Panc1 (cell line): ENCODE measurements around the gene NR2C2. TPM values are rescaled to one million over a fixed set of nuclear protein-coding genes. Genes with fewer than 3 reads are reported as not detected.

Source experiments
- ATAC-seq: fragments of 200-7000 bp; cut with Tn5 transposase; 2 replicates; pipeline ENCODE4 v1.9.1; 2020; ENCODE audit warnings: mild to moderate bottlenecking, moderate library complexity
- Bru-seq: library from RNA; stranded (reverse); fragments of 400-500 nt; gene quantifications from one replicate; lab custom pipeline; 2021; lab: Mats Ljungman, UMichigan
- BruChase-seq, 2 experiments: library from RNA; stranded (reverse); fragments of 400-500 nt; gene quantifications; one replicate each; lab custom pipeline; 2021; lab: Mats Ljungman, UMichigan
- BruUV-seq: library from RNA; stranded (reverse); fragments of 400-500 nt; replicated peaks from 2 replicates; lab custom pipeline; 2021; lab: Mats Ljungman, UMichigan
- CTCF ChIA-PET: fragments of 300-600 bp; sonication (Branson Sonifier 250); formaldehyde crosslinking; loops from one replicate; lab custom pipeline; 2022; ENCODE audit warnings: antibody characterized with exemption; lab: Charles Lee
- POLR2A ChIA-PET: fragments of 300-600 bp; sonication (Branson Sonifier 250); formaldehyde crosslinking; loops from one replicate; lab custom pipeline; 2022; ENCODE audit warnings: antibody characterized with exemption; lab: Charles Lee
- DNase-seq: peaks from one replicate; pipeline ENCODE4 v3.0.0-alpha.2; 2010; ENCODE audit warnings: low read depth, low spot score
- H3K27ac ChIP-seq: 2 replicates; pipeline ENCODE4 v1.5.1; 2011; ENCODE audit warnings: mild to moderate bottlenecking, low read length, inconsistent platforms
- H3K27me3 ChIP-seq: fragments of 200-500 bp; sonication (Bioruptor generic); 2 replicates; pipeline ENCODE4 v1.6.0; 2014; ENCODE audit warnings: low read length, inconsistent platforms; ENCODE audit not compliant: control insufficient read depth, insufficient read depth
- H3K36me3 ChIP-seq: fragments of 200-500 bp; sonication (Bioruptor generic); 2 replicates; pipeline ENCODE4 v1.5.1; 2014; ENCODE audit warnings: inconsistent platforms, mild to moderate bottlenecking, low read length, moderate library complexity; ENCODE audit not compliant: control insufficient read depth, insufficient read depth
- H3K4me1 ChIP-seq: 2 replicates; pipeline ENCODE4 v1.5.1; 2011; ENCODE audit warnings: inconsistent platforms, mild to moderate bottlenecking, low read length, moderate library complexity; ENCODE audit not compliant: control insufficient read depth, insufficient read depth
- H3K4me3 ChIP-seq, 2 experiments: 2 replicates each; pipeline ENCODE4 v1.5.1; 2011 to 2012; ENCODE audit warnings: low read depth in 2 of 2, low read length in 2 of 2, mild to moderate bottlenecking in 2 of 2, inconsistent platforms in 1 of 2, moderate library complexity in 1 of 2
- H3K9me3 ChIP-seq: fragments of 200-500 bp; sonication (Bioruptor generic); 2 replicates; pipeline ENCODE4 v1.5.1; 2014; ENCODE audit warnings: low read depth, mild to moderate bottlenecking, inconsistent platforms, low read length, moderate library complexity; ENCODE audit not compliant: control insufficient read depth, insufficient read depth
- CTCF ChIP-seq: fragments of 450-650 bp; IDR thresholded peaks from 2 replicates; pipeline ENCODE4 v1.5.1; 2017; ENCODE audit warnings: mild to moderate bottlenecking
- POLR2AphosphoS5 ChIP-seq: IDR thresholded peaks from 2 replicates; pipeline ENCODE4 v1.6.1; 2012; ENCODE audit warnings: mild to moderate bottlenecking, low read depth, low read length, moderate library complexity
- SIN3A ChIP-seq: IDR thresholded peaks from 2 replicates; pipeline ENCODE4 v1.6.1; 2012; ENCODE audit warnings: low read depth, mild to moderate bottlenecking, low read length, moderate library complexity, borderline replicate concordance; ENCODE audit not compliant: insufficient read depth
- TCF7L2 ChIP-seq: IDR thresholded peaks from 2 replicates; pipeline ENCODE4 v1.6.1; 2011; ENCODE audit warnings: mild to moderate bottlenecking, low read depth, low read length, inconsistent platforms
- in situ Hi-C: cut with HindIII; loops from 2 replicates; pipeline ENCODE4 v1.10.0; 2016; ENCODE audit warnings: low sequenced_read_pairs, low pct_unique_long_range_greater_than_20kb
- intact Hi-C: fragments of 100-400 bp; cut with micrococcal nuclease; formaldehyde crosslinking; loops from one replicate; pipeline ENCODE4 v1.10.0; 2022; ENCODE audit not compliant: unreplicated experiment
- long read RNA-seq: library from polyadenylated mRNA; unstranded; transcript quantifications from one replicate; pipeline ENCODE4 v2.0.0, GENCODE V29; 2021; ENCODE audit not compliant: unreplicated experiment
- polyA plus RNA-seq: library from polyadenylated mRNA; unstranded; fragments of >200 nt; gene quantifications from one replicate; pipeline ENCODE4 v1.2.1, GENCODE V29; 2012; ENCODE audit warnings: missing spikeins; ENCODE audit not compliant: insufficient read length
- total RNA-seq: library from RNA; stranded (reverse); gene quantifications from one replicate; pipeline ENCODE4 v1.2.1, GENCODE V29; 2021; ENCODE audit not compliant: unreplicated experiment
- TF ChIP-seq, protein P1 (sequence below), 2 experiments: IDR thresholded peaks; 2 replicates each; pipeline ENCODE4 v1.6.1; 2011 to 2012; ENCODE audit warnings: low read depth in 2 of 2, control low read depth in 1 of 2, low read length in 1 of 2, mild to moderate bottlenecking in 1 of 2, moderate library complexity in 1 of 2; ENCODE audit not compliant: insufficient read depth in 1 of 2

NR2C2 gene
- total RNA-seq: 30.6 TPM
- 17.2 TPM for polyA plus RNA-seq
- percentile 79 among the genes with signal in this experiment for Bru-seq, nascent RNA
- percentile 77 among the genes with signal in this experiment for BruChase-seq, experiment 1, labeled RNA remaining after a 2-hour chase
- BruChase-seq, experiment 2, labeled RNA remaining after a 6-hour chase: percentile 76 among the genes with signal in this experiment
- long read RNA-seq, partial matches to known transcripts: 2 of 13 reads
- long read RNA-seq, other reads (novel, unspliced or antisense): 8 of 13 reads

DNA sequence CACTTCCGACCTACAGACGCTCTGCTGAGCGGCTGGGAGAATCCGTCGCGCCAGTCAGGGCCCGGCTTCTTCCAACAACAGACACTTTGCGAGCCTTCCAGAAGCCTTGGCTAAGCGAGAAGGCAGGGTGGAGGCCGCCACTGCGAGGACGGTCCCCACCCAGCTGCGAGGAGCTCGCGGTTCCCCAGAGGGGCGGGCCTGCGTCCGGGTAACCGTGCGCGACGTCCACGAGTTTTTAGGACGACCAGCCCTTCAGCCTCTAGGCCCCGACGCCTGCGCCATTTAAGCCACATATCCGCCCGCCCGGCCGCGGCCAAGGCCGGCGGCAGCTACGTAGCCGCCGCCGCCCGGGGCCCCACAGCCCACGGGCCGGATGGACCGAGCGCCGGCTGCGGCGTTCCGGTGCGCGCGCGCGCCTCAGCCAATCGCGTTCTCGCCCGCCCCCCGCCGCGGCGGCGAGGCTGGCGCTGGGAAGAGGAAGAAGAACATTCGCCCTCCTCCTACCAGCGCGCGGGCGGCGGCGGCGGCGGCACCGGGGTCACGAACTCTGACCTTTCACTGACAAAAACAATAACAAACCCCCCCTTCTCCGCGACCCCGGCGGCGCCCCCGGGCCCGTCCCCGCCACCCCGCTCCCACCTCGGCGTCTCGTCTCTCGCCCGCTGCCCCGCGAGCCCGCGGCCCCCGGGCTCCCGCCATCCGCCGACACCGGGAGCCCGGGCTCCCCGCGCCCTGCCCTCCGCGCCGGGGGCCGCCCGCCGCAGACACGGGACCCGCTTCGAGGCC lies at the start of gene NR2C2:
NR2C2 (plus strand) TSS at position 484 of the 786 bp plus-strand sequence. CDS start 56,332 bp downstream, outside the sequence.
- no peak for DNase-seq

GRCh38 chr3:14898929-14899328 lies 48.5 kb upstream of the NR2C2 start:
- BruUV-seq: no TSS peak
- no peak for ATAC-seq
- CTCF ChIA-PET: no interaction called here
- Histone ChIP-seq H3K9me3 (no peaks in the 10 kb centered on the region), H3K4me3 (no peak overlapping the region), H3K36me3 (no peaks in the 10 kb centered on the region), H3K4me1 (no peaks in the 10 kb centered on the region), H3K27me3 (peaks cover 3% of the 10 kb centered on the region; the same call in 1 of the 2 replicates), H3K27ac (no peak overlapping the region)
- in situ Hi-C loops (no loop called here), intact Hi-C loops (no loop called here)
- no peak for DNase-seq
- POLR2A ChIA-PET: no interaction called here
- TF ChIP-seq POLR2AphosphoS5 (no peak), TCF7L2 (no peak), SIN3A (no peak), CTCF (no peak)
- TF ChIP-seq, protein P1, sequence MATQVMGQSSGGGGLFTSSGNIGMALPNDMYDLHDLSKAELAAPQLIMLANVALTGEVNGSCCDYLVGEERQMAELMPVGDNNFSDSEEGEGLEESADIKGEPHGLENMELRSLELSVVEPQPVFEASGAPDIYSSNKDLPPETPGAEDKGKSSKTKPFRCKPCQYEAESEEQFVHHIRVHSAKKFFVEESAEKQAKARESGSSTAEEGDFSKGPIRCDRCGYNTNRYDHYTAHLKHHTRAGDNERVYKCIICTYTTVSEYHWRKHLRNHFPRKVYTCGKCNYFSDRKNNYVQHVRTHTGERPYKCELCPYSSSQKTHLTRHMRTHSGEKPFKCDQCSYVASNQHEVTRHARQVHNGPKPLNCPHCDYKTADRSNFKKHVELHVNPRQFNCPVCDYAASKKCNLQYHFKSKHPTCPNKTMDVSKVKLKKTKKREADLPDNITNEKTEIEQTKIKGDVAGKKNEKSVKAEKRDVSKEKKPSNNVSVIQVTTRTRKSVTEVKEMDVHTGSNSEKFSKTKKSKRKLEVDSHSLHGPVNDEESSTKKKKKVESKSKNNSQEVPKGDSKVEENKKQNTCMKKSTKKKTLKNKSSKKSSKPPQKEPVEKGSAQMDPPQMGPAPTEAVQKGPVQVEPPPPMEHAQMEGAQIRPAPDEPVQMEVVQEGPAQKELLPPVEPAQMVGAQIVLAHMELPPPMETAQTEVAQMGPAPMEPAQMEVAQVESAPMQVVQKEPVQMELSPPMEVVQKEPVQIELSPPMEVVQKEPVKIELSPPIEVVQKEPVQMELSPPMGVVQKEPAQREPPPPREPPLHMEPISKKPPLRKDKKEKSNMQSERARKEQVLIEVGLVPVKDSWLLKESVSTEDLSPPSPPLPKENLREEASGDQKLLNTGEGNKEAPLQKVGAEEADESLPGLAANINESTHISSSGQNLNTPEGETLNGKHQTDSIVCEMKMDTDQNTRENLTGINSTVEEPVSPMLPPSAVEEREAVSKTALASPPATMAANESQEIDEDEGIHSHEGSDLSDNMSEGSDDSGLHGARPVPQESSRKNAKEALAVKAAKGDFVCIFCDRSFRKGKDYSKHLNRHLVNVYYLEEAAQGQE (IDR thresholded peaks at IDR 0.05; ENCODE audit: insufficient read depth in 1 of 2, low read depth in 2 of 2, low read length in 1 of 2): no peak

More for the DNA sequence above, at the start of gene NR2C2:
- no peak for TF ChIP-seq TCF7L2
- TF ChIP-seq SIN3A: peak; percentile 29; the same call in 1 of the 2 replicates
- TF ChIP-seq POLR2AphosphoS5: peak; percentile 65; the same call in 1 of the 2 replicates
- TF ChIP-seq CTCF: no peak
- TF ChIP-seq, protein P1 (IDR thresholded peaks at IDR 0.05; ENCODE audit: insufficient read depth in 1 of 2, low read depth in 2 of 2, low read length in 1 of 2): no peak
- H3K36me3 ChIP-seq: peaks cover 5% of the 10 kb centered on the region; the same call in 1 of the 2 replicates
- ChIA-PET POLR2A (no interaction called here), CTCF (no interaction called here)
- in situ Hi-C loops (no loop called here), intact Hi-C loops (no loop called here)
- H3K9me3 ChIP-seq: no peaks in the 10 kb centered on the region
- H3K27ac ChIP-seq: peak within 1 kb of the TSS; percentile 93
- peak; percentile 83 for ATAC-seq
- H3K4me1 ChIP-seq: peaks cover 16% of the 10 kb centered on the region
- no peaks in the 10 kb centered on the region for H3K27me3 ChIP-seq
- BruUV-seq: no TSS peak
- peak within 1 kb of the TSS; percentile 80 to 89 for H3K4me3 ChIP-seq
